Middle frontal gyrus (tissue), 1 donor: Measurements from ENCODE around the gene PHF21A.
A peak's percentile ranks its signal among the peaks of the same experiment; 100 is the strongest.
"Not testable (repeated sequence)": the region's sequence is repeated elsewhere in the genome, so short reads cannot be mapped to it uniquely, and the experiment has no call there.

Experiments used
- DNase-seq: peaks from one replicate; pipeline ENCODE4 v3.0.0-alpha.2; 2015; ENCODE audit warnings: low spot score; ENCODE audit errors: extremely low spot score

The PHF21A gene

DNA sequence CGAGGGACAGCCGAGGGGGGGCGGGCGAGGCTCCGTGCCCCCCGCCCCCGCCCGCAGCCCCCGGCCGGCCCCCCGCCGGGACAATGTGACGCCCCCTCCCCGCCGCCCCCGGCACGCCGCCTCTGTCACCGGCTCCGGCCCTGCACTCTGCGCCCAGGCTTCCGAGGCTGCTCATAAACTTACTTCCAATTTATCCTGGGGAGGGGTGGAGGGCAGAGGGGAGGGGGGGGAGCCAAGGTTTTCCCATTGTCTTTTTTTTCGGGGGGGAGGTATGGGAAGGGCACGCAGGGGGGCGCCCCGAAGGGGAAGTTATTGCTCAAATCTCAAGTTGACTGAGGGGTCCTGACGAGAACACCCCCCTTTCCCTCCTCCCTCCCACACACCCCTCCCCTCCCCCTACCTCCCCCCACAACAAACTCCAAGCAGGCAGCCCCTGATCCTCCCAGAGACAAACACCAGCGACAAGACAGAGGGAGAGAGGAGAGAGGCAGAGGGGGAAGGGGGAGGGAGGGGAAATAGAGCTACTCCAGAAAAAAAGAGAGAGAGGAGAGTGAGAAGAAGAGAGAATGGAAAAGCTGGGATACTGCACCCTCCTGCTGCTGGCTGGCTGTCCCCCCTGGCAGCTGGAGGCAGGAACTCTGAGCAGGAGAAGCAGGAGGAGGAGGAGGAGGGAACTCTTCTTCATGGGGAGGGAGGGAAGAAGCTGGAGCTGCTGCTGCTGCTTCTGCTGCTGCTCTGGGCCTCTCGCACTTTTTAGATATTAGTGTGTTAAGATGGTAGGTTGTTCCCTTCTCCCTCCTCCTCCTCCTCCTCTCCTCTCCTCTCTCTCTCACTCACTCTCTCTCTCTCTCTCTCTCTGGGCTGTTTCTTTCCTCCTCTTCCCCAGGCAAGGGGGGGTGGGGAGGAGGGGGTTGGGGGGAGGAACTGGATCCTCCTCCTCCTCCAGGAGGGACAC, 631 bp downstream of the PHF21A start:
- DNase-seq = no peak

DNA sequence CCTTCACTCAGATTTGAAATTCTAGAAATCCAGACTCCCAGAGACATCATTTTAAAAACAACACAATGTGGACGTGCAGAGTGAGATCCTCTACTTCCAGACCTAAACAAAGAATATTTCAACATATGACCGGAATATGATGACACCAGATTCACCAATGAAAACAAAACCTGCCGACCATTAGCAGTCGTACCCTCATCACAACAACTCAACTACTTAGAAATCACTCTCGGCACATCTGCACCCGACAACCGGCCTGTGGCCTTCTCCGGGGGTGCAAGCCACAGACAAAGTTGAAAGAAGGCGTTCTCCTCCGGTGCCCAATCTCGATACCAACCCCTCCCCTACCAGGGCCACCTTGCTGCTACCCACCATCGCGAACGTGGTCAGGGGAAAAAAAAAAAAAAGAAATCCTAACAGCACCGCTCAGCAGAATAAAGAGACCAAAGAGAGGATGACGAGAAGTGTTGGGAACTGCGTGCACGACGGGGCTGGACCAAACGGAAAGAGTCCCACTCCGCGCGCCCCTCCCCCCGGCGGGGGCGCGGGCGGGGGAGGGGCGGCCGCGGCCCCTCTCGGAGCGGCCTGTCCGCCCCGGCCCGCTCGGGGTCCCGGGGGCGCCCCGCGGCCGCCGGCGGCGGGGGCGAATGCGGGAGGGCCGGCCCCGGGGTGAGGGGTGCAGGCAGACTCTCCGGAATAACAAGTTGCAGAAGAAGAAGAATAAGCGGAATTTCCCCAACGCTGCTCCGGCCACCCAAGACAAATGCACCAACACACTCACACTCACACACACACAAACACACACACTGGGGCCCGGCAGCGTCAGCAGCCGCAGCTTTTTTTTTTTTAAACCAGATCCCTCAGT, 1.7 kb downstream of the PHF21A start:
- DNase-seq = no peak

DNA sequence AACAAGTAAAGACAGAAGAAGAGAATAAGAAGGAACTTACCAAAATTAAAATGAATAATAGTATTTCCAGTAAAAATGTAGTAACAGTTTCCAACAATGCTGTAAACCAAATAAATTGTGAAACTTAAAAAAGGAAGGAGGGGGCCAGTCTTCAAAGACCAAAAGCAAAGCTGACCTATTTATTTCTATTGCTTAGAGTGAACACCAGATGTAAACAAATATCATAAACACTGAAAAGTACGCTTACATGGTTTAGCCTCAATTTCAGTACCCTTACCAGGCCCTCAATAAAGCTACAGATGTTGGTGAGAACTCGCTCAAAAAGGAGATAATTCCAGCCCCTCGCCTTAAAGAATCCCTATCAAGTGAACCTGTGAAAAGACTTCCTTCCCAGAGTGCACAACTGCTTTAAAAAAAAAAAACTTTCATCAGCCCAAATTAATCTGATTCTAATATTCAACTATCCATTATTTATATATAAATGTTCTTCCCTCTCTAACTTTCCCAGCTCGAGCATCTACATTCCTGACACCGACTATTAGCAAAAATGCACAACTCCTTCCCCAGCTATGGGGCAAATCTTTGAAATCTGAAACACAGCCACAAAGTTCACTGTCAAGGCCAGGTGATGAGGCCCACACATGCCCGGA, 2.4 kb downstream of the PHF21A start:
- DNase-seq = no peak

DNA sequence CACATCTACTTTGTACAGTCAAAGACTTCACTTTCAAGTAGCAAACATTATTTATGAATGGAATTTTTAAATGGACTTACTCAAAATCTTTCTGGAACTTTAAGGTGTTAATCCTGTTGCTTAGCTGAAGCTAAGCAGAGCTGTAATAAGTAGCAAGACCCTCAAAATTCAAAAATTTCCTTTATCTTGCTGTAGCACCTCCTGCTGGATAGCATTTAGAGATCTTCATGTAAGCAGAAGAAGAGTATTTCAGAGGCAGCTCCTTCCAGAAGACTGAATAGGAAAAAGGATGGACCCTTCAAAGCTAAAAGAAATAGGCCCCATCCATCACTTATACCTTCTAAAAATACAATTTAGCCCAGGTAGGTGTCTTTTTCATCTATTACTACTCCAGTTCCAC, 3.4 kb downstream of the PHF21A start:
- DNase-seq = no peak

DNA sequence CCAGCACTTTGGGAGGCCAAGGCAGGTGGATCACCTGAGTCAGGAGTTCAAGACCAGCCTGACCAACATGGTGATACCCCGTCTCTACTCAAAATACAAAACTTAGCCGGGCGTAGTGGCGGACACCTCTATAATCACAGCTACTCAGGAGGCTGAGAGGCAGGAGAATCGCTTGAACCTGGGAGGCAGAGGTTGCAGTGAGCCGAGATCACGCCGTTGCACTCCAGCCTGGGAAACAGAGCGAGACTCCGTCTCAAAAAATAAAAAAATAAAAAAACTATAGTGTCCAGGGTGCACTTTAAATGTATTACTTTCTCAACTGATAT, 4.6 kb downstream of the PHF21A start:
- DNase-seq = not testable (repeated sequence)

DNA sequence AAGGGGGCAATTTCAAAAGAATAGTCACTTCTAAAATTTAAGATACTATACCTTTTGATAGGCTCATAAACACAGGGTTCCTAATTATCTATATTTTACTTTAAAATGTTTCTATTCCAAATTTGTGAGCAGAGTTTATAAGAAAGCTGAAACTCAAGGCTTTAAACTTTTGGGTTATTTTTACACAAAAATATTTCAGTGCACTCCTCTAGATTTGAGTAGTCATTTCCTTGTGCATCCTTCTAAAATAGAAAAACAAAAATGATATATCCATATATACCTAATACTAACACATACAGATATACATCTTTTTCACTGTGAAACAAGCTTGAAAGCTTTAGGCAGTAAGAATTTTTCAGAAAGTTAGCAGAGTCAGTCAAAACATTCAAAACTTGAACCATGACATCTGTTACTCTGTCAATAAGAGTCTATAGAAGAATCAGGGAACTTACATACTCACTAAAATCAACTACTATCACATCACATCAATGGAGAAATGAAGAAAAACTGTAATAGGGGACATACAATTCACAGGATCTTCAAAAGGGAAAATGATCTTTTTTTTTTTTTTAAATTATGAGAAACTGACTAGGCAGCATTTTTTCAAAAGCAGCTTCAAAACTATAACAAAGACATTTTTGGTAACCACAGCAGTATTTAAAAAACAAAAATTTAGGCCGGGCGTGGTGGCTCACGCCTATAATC, 5.1 kb downstream of the PHF21A start:
- no peak for DNase-seq

DNA sequence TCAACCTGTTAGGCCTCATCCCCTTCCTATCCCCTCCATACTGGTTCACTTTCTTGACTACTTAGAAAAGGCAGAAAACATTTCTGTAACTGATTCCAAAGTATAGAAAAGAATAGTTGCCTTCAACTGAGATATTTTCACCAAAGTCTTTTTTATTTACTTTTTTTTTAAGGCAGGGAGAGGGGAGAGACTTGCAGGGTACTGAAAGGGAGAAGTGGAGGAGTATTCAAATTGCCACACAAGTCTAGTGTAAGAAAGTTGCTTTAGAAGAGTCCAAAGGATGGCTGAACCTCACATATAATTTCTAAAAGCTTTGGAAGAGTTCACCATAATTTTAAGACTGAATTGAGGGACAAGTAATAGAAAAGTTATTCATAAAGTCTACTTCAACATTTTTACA, 6.3 kb downstream of the PHF21A start:
- no peak for DNase-seq

DNA sequence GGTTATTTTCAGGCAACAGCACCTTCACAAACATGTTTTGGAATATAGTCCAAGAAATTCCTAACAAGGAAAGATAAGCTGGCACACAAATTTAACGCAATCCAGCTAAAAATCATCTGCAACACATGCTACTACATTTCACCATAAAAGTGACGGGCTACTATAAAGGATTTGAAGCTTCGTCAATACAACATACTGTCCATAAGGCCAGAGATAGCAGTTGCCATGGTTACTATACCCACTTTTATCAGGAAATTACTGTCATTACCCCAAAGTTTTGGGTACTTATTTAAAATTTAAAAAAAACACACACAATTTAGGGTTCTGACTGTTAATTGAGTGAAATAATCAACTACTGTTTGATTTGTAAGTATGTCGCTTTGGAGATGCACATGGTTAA, 6.9 kb downstream of the PHF21A start:
- DNase-seq = no peak

DNA sequence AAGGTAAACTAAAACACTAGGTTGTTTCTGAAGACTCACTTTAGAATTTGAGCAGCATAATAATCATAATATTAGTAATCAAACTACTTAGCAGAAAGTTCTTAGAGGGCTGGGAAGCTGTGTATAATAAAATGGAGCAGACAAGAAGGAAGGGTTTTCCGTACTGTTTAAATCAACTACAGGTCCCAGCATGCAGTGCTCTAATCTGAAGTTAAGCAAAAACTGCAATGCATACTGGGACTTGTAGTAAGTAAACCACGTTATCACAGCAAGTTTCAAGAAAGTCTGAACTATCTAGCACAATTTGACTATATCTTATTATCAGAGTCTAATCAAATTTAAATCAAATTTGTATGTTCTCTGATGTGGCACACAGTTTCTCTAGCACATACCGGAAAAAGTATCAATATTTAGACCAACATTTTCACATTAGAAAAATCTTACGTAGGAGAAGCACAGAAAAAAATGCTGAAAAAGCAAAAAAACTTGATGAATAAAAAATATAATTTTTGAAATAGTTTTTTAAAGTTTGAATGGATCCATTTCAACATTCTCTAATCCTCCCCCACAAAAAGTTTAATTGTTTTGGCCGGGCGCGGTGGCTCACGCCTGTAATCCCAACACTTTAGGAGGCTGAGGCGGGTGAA, 8.2 kb downstream of the PHF21A start:
- DNase-seq = peak; percentile 72

DNA sequence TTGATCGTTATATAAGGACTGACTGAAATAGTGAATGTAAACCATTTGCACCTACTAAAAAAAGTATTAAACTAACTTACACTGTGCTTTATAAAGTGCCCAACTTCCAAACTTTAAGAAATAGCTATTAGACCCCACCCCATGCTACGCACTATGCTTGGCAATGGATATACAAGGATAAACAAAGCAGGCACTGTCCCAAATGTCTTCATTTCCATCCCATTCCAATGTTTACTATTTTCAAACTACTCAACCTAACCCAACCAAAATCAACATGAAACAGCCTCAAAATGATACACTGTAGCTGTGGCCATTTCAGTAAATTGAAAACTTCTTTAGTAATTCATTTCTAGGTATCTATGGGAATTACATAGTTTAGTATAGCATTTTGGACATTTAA, 12.5 kb downstream of the PHF21A start:
- DNase-seq = no peak

DNA sequence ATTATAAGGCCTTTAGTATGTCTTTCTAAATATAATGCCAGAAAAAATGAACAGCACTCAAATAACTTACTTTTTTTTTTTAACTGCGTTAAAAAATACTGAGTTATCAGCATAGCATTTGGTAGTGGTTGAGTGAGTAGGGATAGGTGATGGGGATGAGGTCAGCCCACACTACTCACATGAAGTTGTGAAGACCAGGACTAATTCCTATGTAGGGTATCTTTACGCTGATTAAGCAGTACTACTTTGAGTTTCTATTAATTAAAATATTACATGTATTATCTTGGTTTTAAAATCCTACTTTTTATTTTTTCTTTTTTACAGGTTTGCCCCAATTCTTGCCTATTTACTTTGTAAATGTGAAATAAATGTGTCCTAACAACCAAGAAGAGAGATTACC, 13.5 kb downstream of the PHF21A start:
- no peak for DNase-seq

DNA sequence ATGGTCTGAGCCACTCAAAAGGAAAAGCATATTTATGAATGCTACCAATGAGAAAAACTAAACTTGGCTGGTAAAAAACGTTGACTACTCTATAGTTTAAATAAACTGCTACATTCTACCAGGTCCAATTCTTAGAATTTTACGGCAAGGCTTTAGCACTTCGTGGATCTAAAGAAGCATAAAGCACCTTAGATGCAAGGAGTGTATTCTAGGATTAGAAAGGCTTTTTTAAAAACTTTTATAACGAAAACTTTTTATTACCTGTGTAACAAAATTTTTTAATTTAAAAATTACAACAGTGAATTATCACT, 13.9 kb downstream of the PHF21A start:
- no peak for DNase-seq

DNA sequence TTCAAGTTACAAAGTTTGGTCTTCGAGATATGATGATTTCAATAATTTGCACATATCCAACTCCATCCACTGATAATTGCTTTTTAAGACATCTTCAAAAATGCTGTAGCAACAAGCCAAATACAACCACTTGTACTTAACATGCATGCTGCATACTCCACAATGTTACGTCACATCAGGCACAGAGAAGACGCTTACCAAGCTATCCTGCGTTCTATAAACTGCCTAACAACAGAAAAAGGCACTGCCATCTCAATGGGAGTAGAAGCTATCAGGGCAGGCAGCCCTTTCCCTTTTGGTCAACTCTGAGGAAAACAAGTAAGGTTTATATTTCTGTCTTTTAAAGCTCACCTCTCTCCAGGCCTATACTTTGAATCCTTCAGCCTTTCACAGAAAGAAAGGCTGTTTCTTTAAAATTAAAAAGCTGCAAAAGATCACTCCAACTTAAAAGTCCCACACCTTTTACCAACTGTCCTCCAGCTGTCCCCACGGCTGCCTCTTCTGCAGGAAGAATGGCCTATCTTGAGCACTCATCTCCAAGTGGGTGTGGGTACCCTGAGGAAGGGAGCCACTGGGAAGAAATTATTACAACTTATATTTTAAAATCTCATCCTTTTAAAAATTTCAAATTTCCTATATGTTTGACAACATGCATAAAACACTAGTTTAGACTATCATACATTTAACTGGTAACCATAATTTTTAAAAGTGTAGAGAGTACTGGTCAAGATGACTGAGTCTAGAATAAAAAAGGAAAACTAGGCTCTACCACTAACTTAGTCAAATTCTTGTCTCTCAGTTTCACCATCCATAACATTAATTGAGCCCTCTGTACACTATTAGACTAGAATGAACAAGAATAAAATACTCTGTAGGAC, 14.5 kb downstream of the PHF21A start:
- DNase-seq = no peak

DNA sequence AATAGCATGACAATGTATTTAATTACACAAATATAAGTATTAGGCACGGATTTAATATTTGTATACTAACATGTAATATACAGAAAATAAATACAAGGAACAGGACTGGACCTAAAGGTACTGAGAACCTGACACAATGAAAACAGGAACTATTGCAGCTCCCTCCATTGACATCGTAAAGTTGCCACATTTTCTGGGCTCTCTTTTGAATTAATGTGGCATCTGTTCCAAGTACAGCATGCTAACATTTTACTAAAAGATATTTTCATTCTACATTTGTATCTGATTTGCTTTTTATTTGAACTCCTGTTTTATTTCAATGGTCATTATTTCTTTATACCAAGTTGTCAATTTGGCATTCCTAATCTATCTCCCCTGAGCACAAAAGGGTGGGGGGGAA, 15.3 kb downstream of the PHF21A start:
- DNase-seq = no peak

DNA sequence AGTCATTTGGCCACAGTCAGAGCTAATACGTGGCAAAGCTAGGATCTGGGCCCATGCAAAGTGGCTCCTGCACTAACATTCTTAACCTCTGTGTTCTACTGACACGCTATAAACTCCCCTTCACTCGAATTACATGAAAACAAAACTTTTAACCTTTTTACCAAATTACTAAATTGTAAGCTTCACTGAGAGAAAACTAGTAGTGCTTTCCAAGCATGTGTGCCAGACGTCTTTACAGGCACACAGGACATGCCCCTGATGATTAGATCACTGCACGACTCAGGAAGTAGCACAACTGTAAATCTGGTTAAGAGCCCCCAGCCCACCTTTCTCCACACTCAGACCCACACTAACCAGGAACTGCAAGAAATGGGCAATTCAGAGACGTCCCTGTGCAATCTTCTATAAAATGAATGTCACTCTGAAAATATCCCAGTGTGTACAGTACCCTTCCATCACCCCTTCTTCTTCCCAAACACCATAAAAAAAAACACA, 16.1 kb downstream of the PHF21A start:
- DNase-seq = no peak

DNA sequence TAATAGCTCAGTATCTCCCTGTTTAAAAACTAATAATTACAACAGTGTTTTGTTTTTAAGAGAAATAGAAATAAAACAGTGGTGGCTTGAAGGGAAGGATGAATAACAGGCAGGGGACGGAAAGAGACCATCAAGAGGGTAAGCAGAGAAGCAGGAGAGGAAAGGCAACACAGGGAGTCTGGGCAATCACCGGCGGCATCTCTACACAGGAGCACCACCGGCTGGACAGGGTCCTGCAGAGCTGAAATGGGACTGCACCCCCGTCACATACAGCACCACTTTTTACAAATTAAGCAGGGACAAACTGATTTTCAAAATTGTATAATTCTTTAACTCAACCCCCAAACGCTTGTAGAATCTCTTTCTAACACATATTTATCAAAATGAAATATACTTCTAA, 18.4 kb downstream of the PHF21A start:
- no peak for DNase-seq

DNA sequence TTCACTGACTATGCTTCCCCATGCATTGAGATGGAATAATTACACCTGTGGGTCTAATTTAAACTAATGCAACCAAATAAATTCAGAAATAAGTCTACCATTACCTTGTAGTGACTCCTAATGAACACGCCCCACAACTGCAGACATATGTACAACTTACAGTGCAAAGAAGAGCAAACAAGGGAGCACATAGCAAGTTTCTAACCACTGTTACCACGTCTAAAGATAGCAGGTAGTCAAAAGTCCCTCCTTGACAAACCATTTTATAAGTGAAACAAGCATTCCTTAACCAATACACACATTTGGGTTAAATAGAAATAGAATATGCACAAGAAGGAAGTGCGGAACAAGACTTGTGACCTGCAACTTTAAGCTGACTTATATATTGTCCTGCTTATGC, 20.6 kb downstream of the PHF21A start:
- DNase-seq = no peak

DNA sequence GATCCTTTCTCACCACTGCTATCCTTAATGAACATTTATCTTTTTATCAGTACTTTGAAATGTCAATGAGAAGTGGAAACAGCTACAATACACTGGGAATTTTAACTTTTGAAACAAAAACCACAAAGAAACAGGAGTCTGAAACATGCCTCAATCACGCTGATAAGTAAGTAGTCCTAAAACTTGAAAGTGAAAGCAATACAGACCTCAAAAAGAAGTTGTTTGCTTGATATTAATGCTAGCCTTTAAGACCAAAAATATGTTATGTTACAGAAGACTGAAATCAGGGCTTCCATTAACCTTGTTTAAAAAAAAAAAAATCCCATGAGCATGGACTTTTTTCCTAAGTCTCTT, 21.3 kb downstream of the PHF21A start:
- no peak for DNase-seq

DNA sequence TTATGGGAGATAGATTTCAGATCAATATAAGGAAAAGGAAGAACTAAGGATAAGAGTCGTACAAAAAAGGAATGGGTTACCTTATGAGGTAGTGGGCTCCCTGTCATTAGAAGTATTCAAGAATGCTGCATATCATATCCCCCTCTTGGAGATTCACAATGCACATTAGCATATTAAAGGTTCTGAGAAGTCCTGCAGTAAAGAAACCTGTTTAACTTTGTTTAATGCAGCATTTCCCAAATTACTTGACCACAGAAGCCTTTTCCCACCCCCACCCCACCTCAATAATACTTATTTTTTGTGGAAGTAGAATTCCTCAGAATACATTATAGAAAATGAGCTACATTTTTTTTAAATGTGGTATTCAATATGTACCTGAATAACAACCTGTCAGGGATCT, 30.9 kb downstream of the PHF21A start:
- DNase-seq = no peak

DNA sequence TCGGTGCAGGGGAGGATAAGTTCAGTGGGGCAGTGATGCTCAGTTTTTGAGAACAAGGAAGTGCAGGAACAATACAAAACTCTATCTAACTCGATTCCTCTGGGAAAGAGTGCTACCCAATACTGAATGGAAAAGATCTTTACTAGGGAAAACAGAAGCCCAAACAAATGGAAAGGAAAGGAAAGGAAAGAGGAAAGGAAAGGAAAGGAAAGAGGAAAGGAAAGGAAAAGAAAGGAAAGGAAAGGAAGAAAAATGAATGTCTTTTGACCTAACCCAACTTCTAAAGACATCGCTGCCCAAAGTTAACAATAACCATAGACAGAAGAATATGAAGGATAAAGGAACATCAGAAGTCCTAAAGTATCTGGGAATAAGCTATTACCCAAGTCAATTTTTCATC, 41.6 kb downstream of the PHF21A start:
- no peak for DNase-seq
